HS-27A (cell line): Measurements from ENCODE around the gene SYMPK.

Experiments used
- DNase-seq: peaks from one replicate; pipeline ENCODE4 v3.0.0-alpha.2; 2012; ENCODE audit warnings: low read depth, missing footprints

The SYMPK gene

GRCh38 chr19:45766869-45767346 is 96.0 kb downstream of the SYMPK start:
- DNase-seq, result no peak

GRCh38 chr19:45766296-45766868 is 96.6 kb downstream of the SYMPK start:
- DNase-seq, result no peak

- DNase-seq, result no peak
Observed at GRCh38 chr19:45765702-45766295, 97.1 kb downstream of the SYMPK start.
